GM19328 (cell line): ENCODE measurements around the gene OPRD1.

ENCODE experiments used
- ATAC-seq: cut with Tn5 transposase; IDR thresholded peaks from one replicate; pipeline ENCODE4 v1.9.1; 2021; ENCODE audit warnings: mild to moderate bottlenecking, moderate library complexity; ENCODE audit not compliant: unreplicated experiment

Gene OPRD1

GRCh38 chr1:28902738-28903137 is 90.8 kb downstream of the OPRD1 start:
- ATAC-seq = no peak

- ATAC-seq = no peak
These were observed 94.1 kb downstream of the OPRD1 start for GRCh38 chr1:28905921-28906666.

GRCh38 chr1:28909198-28909597 is 97.2 kb downstream of the OPRD1 start:
- ATAC-seq = no peak

GRCh38 chr1:28910379-28911115 is 98.6 kb downstream of the OPRD1 start:
- no peak for ATAC-seq

- no peak for ATAC-seq
These were observed 101.8 kb downstream of the OPRD1 start for GRCh38 chr1:28913786-28914227.

GRCh38 chr1:28914228-28915030 is 102.5 kb downstream of the OPRD1 start, which contains the start of gene EPB41:
Gene EPB41 (plus strand): TSS chr1:28914569. CDS start chr1:28987438, 72,869 bp downstream.
- ATAC-seq = peak; percentile 89

GRCh38 chr1:28915031-28915895 is 103.3 kb downstream of the OPRD1 start:
- no peak for ATAC-seq

- ATAC-seq = no peak
These were observed 105.8 kb downstream of the OPRD1 start for GRCh38 chr1:28917757-28918118.
